Measurements from ENCODE around the gene ADCK2. TPM values are rescaled to one million over a fixed set of nuclear protein-coding genes. Genes with fewer than 3 reads are reported as not detected.

Gene ADCK2
- total RNA-seq, 1 experiment from 2014 or later: 7.5 TPM

DNA sequence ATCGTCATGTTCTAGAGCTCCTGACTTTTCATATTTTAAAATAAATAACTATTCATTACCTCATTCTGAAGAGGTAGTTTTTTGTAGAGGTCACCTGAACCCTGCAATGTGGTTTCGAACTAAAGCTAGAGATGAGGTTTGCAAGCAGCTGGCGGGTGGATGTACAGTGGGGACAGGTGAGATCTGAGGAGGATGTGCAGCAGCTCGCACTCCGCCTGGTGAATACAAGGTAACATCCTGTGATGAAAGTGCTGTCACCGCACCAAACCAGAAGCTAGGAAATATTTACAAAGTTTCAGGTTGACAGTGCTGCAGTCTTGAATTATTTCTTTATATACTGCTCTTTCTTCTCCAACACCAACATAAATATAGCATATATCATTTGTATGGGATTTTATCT lies 50.3 kb downstream of the ADCK2 start:
- Histone ChIP-seq H3K27ac (ENCODE audit: low read depth, low read length, poor library complexity, severe bottlenecking) (no peak overlapping the region), H3K27me3 (replicated peaks; ENCODE audit: insufficient read depth, low read depth, low read length, poor library complexity) (no peaks in the 10 kb centered on the region), H3K36me3 (ENCODE audit: insufficient read depth, low read length, poor library complexity, severe bottlenecking) (no peaks in the 10 kb centered on the region), H3K9me3 (ENCODE audit: low read depth, low read length, poor library complexity, severe bottlenecking) (no peaks in the 10 kb centered on the region), H3K4me1 (ENCODE audit: insufficient read depth, low read length, poor library complexity, severe bottlenecking) (no peaks in the 10 kb centered on the region), H3K4me3 (ENCODE audit: low read depth, low read length, poor library complexity, severe bottlenecking) (no peak overlapping the region)
- BruUV-seq (replicated peaks): no TSS peak
- intact Hi-C loops (cut with micrococcal nuclease; ENCODE audit: unreplicated experiment): no loop called here
- CTCF ChIA-PET: no interaction called here
- DNase-seq (ENCODE audit: low spot score): no peak
- TF ChIP-seq CTCF (conservative IDR thresholded peaks at IDR 0.05; ENCODE audit: low read depth, low read length): no peak
- no peak for TF ChIP-seq EZH2 (IDR thresholded peaks at IDR 0.05; ENCODE audit: borderline replicate concordance, low read depth, low read length, poor library complexity, severe bottlenecking)
- POLR2A ChIA-PET (ENCODE audit: low non-redundant PET): no interaction called here

GRCh38 chr7:140723574-140723973 lies 50.8 kb downstream of the ADCK2 start:
- Histone ChIP-seq H3K36me3 (ENCODE audit: insufficient read depth, low read length, poor library complexity, severe bottlenecking) (no peaks in the 10 kb centered on the region), H3K27ac (ENCODE audit: low read depth, low read length, poor library complexity, severe bottlenecking) (no peak overlapping the region), H3K9me3 (ENCODE audit: low read depth, low read length, poor library complexity, severe bottlenecking) (no peaks in the 10 kb centered on the region), H3K4me1 (ENCODE audit: insufficient read depth, low read length, poor library complexity, severe bottlenecking) (no peaks in the 10 kb centered on the region), H3K4me3 (ENCODE audit: low read depth, low read length, poor library complexity, severe bottlenecking) (no peak overlapping the region), H3K27me3 (replicated peaks; ENCODE audit: insufficient read depth, low read depth, low read length, poor library complexity) (no peaks in the 10 kb centered on the region)
- ChIA-PET POLR2A (ENCODE audit: low non-redundant PET) (no interaction called here), CTCF (interaction anchor here (0.6 kb wide), 1 partner anchor 49 kb away, joined by 3 read pairs; no protein-coding TSS in a partner anchor)
- no peak for TF ChIP-seq EZH2 (IDR thresholded peaks at IDR 0.05; ENCODE audit: borderline replicate concordance, low read depth, low read length, poor library complexity, severe bottlenecking)
- TF ChIP-seq CTCF (conservative IDR thresholded peaks at IDR 0.05; ENCODE audit: low read depth, low read length): no peak
- BruUV-seq (replicated peaks): no TSS peak
- intact Hi-C loops (cut with micrococcal nuclease; ENCODE audit: unreplicated experiment): no loop called here
- no peak for DNase-seq (ENCODE audit: low spot score)

GRCh38 chr7:140724706-140725105 lies 52.0 kb downstream of the ADCK2 start:
- BruUV-seq (replicated peaks): no TSS peak
- Histone ChIP-seq H3K36me3 (ENCODE audit: insufficient read depth, low read length, poor library complexity, severe bottlenecking) (no peaks in the 10 kb centered on the region), H3K4me3 (ENCODE audit: low read depth, low read length, poor library complexity, severe bottlenecking) (no peak overlapping the region), H3K9me3 (ENCODE audit: low read depth, low read length, poor library complexity, severe bottlenecking) (no peaks in the 10 kb centered on the region), H3K27me3 (replicated peaks; ENCODE audit: insufficient read depth, low read depth, low read length, poor library complexity) (no peaks in the 10 kb centered on the region), H3K27ac (ENCODE audit: low read depth, low read length, poor library complexity, severe bottlenecking) (no peak overlapping the region), H3K4me1 (ENCODE audit: insufficient read depth, low read length, poor library complexity, severe bottlenecking) (no peaks in the 10 kb centered on the region)
- ChIA-PET CTCF (no interaction called here), POLR2A (ENCODE audit: low non-redundant PET) (no interaction called here)
- no peak for DNase-seq (ENCODE audit: low spot score)
- TF ChIP-seq EZH2 (IDR thresholded peaks at IDR 0.05; ENCODE audit: borderline replicate concordance, low read depth, low read length, poor library complexity, severe bottlenecking) (no peak), CTCF (conservative IDR thresholded peaks at IDR 0.05; ENCODE audit: low read depth, low read length) (no peak)
- intact Hi-C loops (cut with micrococcal nuclease; ENCODE audit: unreplicated experiment): no loop called here

Data from A673 (cell line).